H1 (cell line): ENCODE results near the gene CYTIP. TPM values are rescaled to one million over a fixed set of nuclear protein-coding genes. Genes with fewer than 3 reads are reported as not detected.

Experiments used
- CTCF ChIA-PET: fragments of 300-600 bp; sonication (Branson Sonifier 250); formaldehyde crosslinking; loops from one replicate; lab custom pipeline; 2021; ENCODE audit not compliant: partially characterized antibody; lab: Charles Lee
- POLR2A ChIA-PET: fragments of 300-600 bp; sonication (Branson Sonifier 250); formaldehyde crosslinking; loops from one replicate; lab custom pipeline; 2021; ENCODE audit warnings: inconsistent platforms; ENCODE audit not compliant: partially characterized antibody; lab: Charles Lee
- DNase-seq, 2 experiments: peaks; one replicate each; pipeline versions ENCODE4 v3.0.0 to v3.0.0-alpha.2; 2010 to 2022; ENCODE audit warnings: low spot score in 2 of 2, low read depth in 1 of 2, mixed read lengths in 1 of 2
- FAIRE-seq: peaks from 2 replicates; lab custom pipeline; 2011; peaks lifted over from hg19 to GRCh38; lab: Jason Lieb, UNC
- H2AFZ ChIP-seq: 2 replicates; pipeline ENCODE4 v1.8.1; 2012; ENCODE audit warnings: low read length, inconsistent platforms
- H2AK5ac ChIP-seq: 2 replicates; pipeline ENCODE4 v1.6.1; 2013; ENCODE audit warnings: low read depth, low read length
- H2BK120ac ChIP-seq: replicated peaks from 2 replicates; pipeline ENCODE3; 2013; ENCODE audit warnings: low read depth, low read length, inconsistent platforms
- H2BK12ac ChIP-seq: 2 replicates; pipeline ENCODE4 v1.6.1; 2013; ENCODE audit warnings: low read depth, low read length
- H2BK15ac ChIP-seq: 2 replicates; pipeline ENCODE4 v1.6.1; 2013; ENCODE audit warnings: low read length
- H2BK20ac ChIP-seq: 2 replicates; pipeline ENCODE4 v1.6.1; 2013; ENCODE audit warnings: low read length
- H2BK5ac ChIP-seq: 2 replicates; pipeline ENCODE4 v1.6.1; 2013; ENCODE audit warnings: low read depth, low read length
- H3K14ac ChIP-seq: 2 replicates; pipeline ENCODE4 v1.6.1; 2013; ENCODE audit warnings: inconsistent platforms; ENCODE audit not compliant: insufficient read length
- H3K18ac ChIP-seq: 2 replicates; pipeline ENCODE4 v1.6.1; 2013; ENCODE audit warnings: low read length; ENCODE audit errors: extremely low read depth
- H3K23ac ChIP-seq: 2 replicates; pipeline ENCODE4 v1.6.1; 2013; ENCODE audit warnings: inconsistent platforms; ENCODE audit not compliant: insufficient read length
- H3K23me2 ChIP-seq: 2 replicates; pipeline ENCODE4 v1.6.1; 2013; ENCODE audit warnings: low read depth, low read length
- H3K27ac ChIP-seq: 2 replicates; pipeline ENCODE4 v1.6.1; 2011; ENCODE audit warnings: low read depth, low read length, inconsistent platforms
- H3K27me3 ChIP-seq, 4 experiments: replicated peaks in 1 of 4; 1 replicate in 1 of 4; 2 replicates in 3 of 4; pipeline versions ENCODE4 v1.6.1 to v1.8.1; 2011 to 2013; ENCODE audit warnings: low read length in 3 of 4, mild to moderate bottlenecking in 3 of 4, inconsistent platforms in 2 of 4, mixed read lengths in 2 of 4, moderate library complexity in 1 of 4; ENCODE audit not compliant: control insufficient read depth in 3 of 4, insufficient read depth in 3 of 4; ENCODE audit errors: extremely low read depth in 1 of 4
- H3K36me3 ChIP-seq, 4 experiments: 2 replicates each; pipeline versions ENCODE4 v1.6.1 to v1.8.1; 2011 to 2013; ENCODE audit warnings: mild to moderate bottlenecking in 4 of 4, low read length in 3 of 4, moderate library complexity in 2 of 4, control low read depth in 1 of 4, inconsistent platforms in 1 of 4; ENCODE audit not compliant: insufficient read depth in 4 of 4, control insufficient read depth in 2 of 4
- H3K4ac ChIP-seq: replicated peaks from 2 replicates; pipeline ENCODE3; 2013; ENCODE audit warnings: low read length, low read depth, mixed read lengths, inconsistent platforms; ENCODE audit not compliant: insufficient read length
- H3K4me1 ChIP-seq, 4 experiments: replicated peaks in 1 of 4; 1 replicate in 1 of 4; 2 replicates in 3 of 4; pipeline versions ENCODE4 v1.6.1 to v1.8.1; 2011 to 2013; ENCODE audit warnings: low read length in 3 of 4, inconsistent platforms in 2 of 4, mixed read lengths in 1 of 4; ENCODE audit not compliant: insufficient read depth in 4 of 4, control insufficient read depth in 3 of 4
- H3K4me2 ChIP-seq, 2 experiments: 2 replicates each; pipeline versions ENCODE4 v1.6.1 to v1.8.1; 2011 to 2013; ENCODE audit warnings: low read depth in 2 of 2, low read length in 2 of 2, control low read depth in 1 of 2, inconsistent platforms in 1 of 2, mild to moderate bottlenecking in 1 of 2; ENCODE audit not compliant: insufficient read depth in 1 of 2
- H3K4me3 ChIP-seq, 4 experiments: fragments of 200-600, 300-600 bp in 1 of 4; sonication (generic), shearing (Covaris generic), sonication (Bioruptor Twin) in 1 of 4; 2 replicates each; pipeline versions ENCODE4 v1.5.1 to v1.8.1; 2011 to 2016; ENCODE audit warnings: low read length in 4 of 4, low read depth in 3 of 4, control low read depth in 2 of 4, inconsistent platforms in 2 of 4, mild to moderate bottlenecking in 2 of 4, mixed read lengths in 1 of 4, moderate library complexity in 1 of 4; ENCODE audit not compliant: insufficient read depth in 2 of 4; ENCODE audit errors: extremely low read depth in 1 of 4
- H3K56ac ChIP-seq: replicated peaks from 2 replicates; pipeline ENCODE3; 2013; ENCODE audit warnings: low read depth, mild to moderate bottlenecking, mixed read lengths, low read length, inconsistent platforms; ENCODE audit not compliant: insufficient read length
- H3K79me1 ChIP-seq: 2 replicates; pipeline ENCODE4 v1.6.1; 2013; ENCODE audit warnings: low read depth, low read length, control low read depth
- H3K79me2 ChIP-seq, 2 experiments: 2 replicates each; pipeline versions ENCODE4 v1.6.1 to v1.8.1; 2012 to 2013; ENCODE audit warnings: low read length in 2 of 2, mild to moderate bottlenecking in 2 of 2, inconsistent platforms in 1 of 2; ENCODE audit not compliant: insufficient read depth in 2 of 2, control insufficient read depth in 1 of 2
- H3K9ac ChIP-seq, 4 experiments: replicated peaks in 1 of 4; 1 replicate in 1 of 4; 2 replicates in 3 of 4; pipeline versions ENCODE4 v1.6.1 to v1.8.1; 2011 to 2013; ENCODE audit warnings: low read depth in 3 of 4, low read length in 3 of 4, control low read depth in 2 of 4, mild to moderate bottlenecking in 2 of 4, moderate library complexity in 2 of 4, inconsistent platforms in 1 of 4; ENCODE audit errors: extremely low read depth in 1 of 4
- H3K9me3 ChIP-seq, 2 experiments: 2 replicates each; pipeline versions ENCODE4 v1.6.1 to v1.8.1; 2012 to 2013; ENCODE audit warnings: mild to moderate bottlenecking in 2 of 2, moderate library complexity in 2 of 2, control low read depth in 1 of 2, inconsistent platforms in 1 of 2, low read depth in 1 of 2, low read length in 1 of 2, mixed read lengths in 1 of 2; ENCODE audit not compliant: insufficient read depth in 2 of 2
- H4K20me1 ChIP-seq, 2 experiments: replicated peaks in 1 of 2; 2 replicates each; pipeline versions ENCODE3 to v1.8.1; 2011 to 2013; ENCODE audit warnings: inconsistent platforms in 2 of 2, low read length in 2 of 2, mild to moderate bottlenecking in 1 of 2; ENCODE audit not compliant: insufficient read depth in 2 of 2, control insufficient read depth in 1 of 2
- H4K5ac ChIP-seq: 2 replicates; pipeline ENCODE4 v1.6.1; 2013; ENCODE audit warnings: low read length, low read depth, mixed read lengths, inconsistent platforms; ENCODE audit not compliant: insufficient read length
- H4K8ac ChIP-seq: 2 replicates; pipeline ENCODE4 v1.8.0; 2013; ENCODE audit warnings: mild to moderate bottlenecking, moderate library complexity, low read length, inconsistent platforms; ENCODE audit not compliant: insufficient read depth; ENCODE audit errors: extremely low read depth
- H4K91ac ChIP-seq: replicated peaks from 2 replicates; pipeline ENCODE3; 2013; ENCODE audit warnings: low read length, mixed read lengths, inconsistent platforms; ENCODE audit not compliant: insufficient read length
- ATF3 ChIP-seq: IDR thresholded peaks from 2 replicates; pipeline ENCODE4 v1.6.1; 2011; ENCODE audit warnings: low read depth, mild to moderate bottlenecking, low read length; ENCODE audit not compliant: insufficient read depth
- BACH1 ChIP-seq: IDR thresholded peaks from 2 replicates; pipeline ENCODE4 v1.6.1; 2012; ENCODE audit warnings: low read length, improper control_type of control experiment
- BRCA1 ChIP-seq: IDR thresholded peaks from 2 replicates; pipeline ENCODE4 v1.6.1; 2012; ENCODE audit warnings: low read depth, low read length, improper control_type of control experiment
- CHD1 ChIP-seq: IDR thresholded peaks from 2 replicates; pipeline ENCODE4 v1.6.1; 2012; ENCODE audit warnings: low read depth, low read length, improper control_type of control experiment
- CREB1 ChIP-seq: IDR thresholded peaks from 2 replicates; pipeline ENCODE4 v1.6.1; 2012; ENCODE audit warnings: inconsistent platforms
- CTBP2 ChIP-seq: IDR thresholded peaks from 2 replicates; pipeline ENCODE4 v1.7.0; 2011; ENCODE audit warnings: borderline replicate concordance, mild to moderate bottlenecking, moderate library complexity, mixed read lengths, low read length; ENCODE audit not compliant: insufficient read depth, insufficient read length
- EZH2 ChIP-seq: fragments of 200-600 bp; sonication (generic); IDR thresholded peaks from 2 replicates; pipeline ENCODE4 v1.7.1; 2012; ENCODE audit warnings: low read depth, mild to moderate bottlenecking, moderate library complexity, low read length, inconsistent platforms; ENCODE audit not compliant: severe bottlenecking
- HDAC2 ChIP-seq, 2 experiments: fragments of 300-600 bp in 1 of 2; sonication (generic) in 1 of 2; IDR thresholded peaks; 2 replicates each; pipeline ENCODE4 v1.6.1; 2011 to 2012; ENCODE audit warnings: low read depth in 2 of 2, low read length in 2 of 2, mild to moderate bottlenecking in 2 of 2, moderate library complexity in 2 of 2, borderline replicate concordance in 1 of 2, inconsistent platforms in 1 of 2
- RXRA ChIP-seq: IDR thresholded peaks from 2 replicates; pipeline ENCODE4 v1.6.1; 2011; ENCODE audit warnings: low read depth, mild to moderate bottlenecking, low read length, moderate library complexity; ENCODE audit not compliant: insufficient read depth
- SIRT6 ChIP-seq: IDR thresholded peaks from one replicate; pipeline ENCODE4 v1.7.1; 2012; ENCODE audit warnings: low read length, inconsistent platforms
- SRF ChIP-seq: IDR thresholded peaks from 2 replicates; pipeline ENCODE4 v1.6.1; 2011; ENCODE audit warnings: mild to moderate bottlenecking, low read depth, low read length, moderate library complexity
- TCF12 ChIP-seq: IDR thresholded peaks from 2 replicates; pipeline ENCODE4 v1.6.1; 2011; ENCODE audit warnings: low read depth, mild to moderate bottlenecking, low read length
- YY1 ChIP-seq: IDR thresholded peaks from 2 replicates; pipeline ENCODE4 v1.6.1; 2011; ENCODE audit warnings: low read depth, mild to moderate bottlenecking, low read length
- ZNF274 ChIP-seq: IDR thresholded peaks from 2 replicates; pipeline ENCODE4 v1.7.0; 2012; ENCODE audit warnings: low read length, borderline replicate concordance; ENCODE audit errors: extremely low read depth
- WGBS, 2 experiments: shearing (Covaris generic) in 1 of 2; methylation state at CpG; one replicate each; pipeline versions ENCODE4 v1.1.6 to v1.1.7; 2013 to 2015; ENCODE audit warnings: low lambda C conversion rate in 2 of 2, mixed read lengths in 2 of 2, inconsistent platforms in 1 of 2, low coverage in 1 of 2, missing lambda C conversion rate in 1 of 2; ENCODE audit not compliant: insufficient replicate concordance in 2 of 2, insufficient coverage in 1 of 2, insufficient read length in 1 of 2; ENCODE audit errors: extremely low coverage in 1 of 2, missing lambda C conversion rate in 1 of 2; 5-methylcytosine and 5-hydroxymethylcytosine counted together
- polyA plus RNA-seq, 7 experiments: library from polyadenylated mRNA; depleted of rRNA in 3 of 7; stranded (reverse) in 5 of 7; unstranded in 2 of 7; fragments of >200 nt in 5 of 7; fragments of 200-250 nt in 2 of 7; gene quantifications; 1 replicate in 5 of 7; 2 replicates in 1 of 7; 4 replicates in 1 of 7; pipeline versions ENCODE4 v1.2.1 to v1.2.3, GENCODE V29; 2011 to 2013; ENCODE audit warnings: missing spikeins in 2 of 7, mixed read lengths in 2 of 7
- total RNA-seq: library from RNA; stranded (reverse); fragmentation: NEBNext Ultra II Directional; extraction: Animal tissue kit (Norgen Biotek cat#: 25700); gene quantifications from 2 replicates; pipeline ENCODE4 v1.2.1, GENCODE V29; 2021

CYTIP gene
- total and polyA plus RNA-seq, 2 of the 8 experiments (the other 6 are each of a cell fraction or from before 2014, with no cell fraction given) = 0.12 TPM; not detected in 1

- Histone ChIP-seq H3K79me1 (no peaks in the 10 kb centered on the region), H2BK5ac (no peak overlapping the region), H3K4ac (no peak overlapping the region), H2BK120ac (no peak overlapping the region), H2BK12ac (no peak overlapping the region), H2AK5ac (no peak overlapping the region), H3K9ac (no peak overlapping the region), H3K56ac (no peak overlapping the region), H2BK20ac (no peak overlapping the region), H3K23me2 (no peaks in the 10 kb centered on the region), H3K9me3 (no peaks in the 10 kb centered on the region), H3K18ac (no peak overlapping the region), H2BK15ac (no peak overlapping the region), H4K5ac (no peak overlapping the region), H3K4me3 (no peak overlapping the region), H3K4me1 (no peaks in the 10 kb centered on the region), H4K91ac (no peak overlapping the region), H4K8ac (no peak overlapping the region), H4K20me1 (no peaks in the 10 kb centered on the region), H3K27me3 (no peaks in the 10 kb centered on the region), H3K79me2 (no peaks in the 10 kb centered on the region), H3K27ac (no peak overlapping the region), H3K23ac (no peak overlapping the region), H3K14ac (no peak overlapping the region), H2AFZ (no peak overlapping the region), H3K36me3 (no peaks in the 10 kb centered on the region), H3K4me2 (no peak overlapping the region)
- FAIRE-seq (no peak), DNase-seq (no peak)
- WGBS, 2 experiments = 88% methylated on average over 5 of the region's 5 CpGs; no CpG with 5 or more reads in 1 of the 2 experiments
- POLR2A ChIA-PET = no interaction called here
- CTCF ChIA-PET = interaction anchor here (0.7 to 2.8 kb wide), 7 partner anchors 10 to 164 kb away, joined by 3 to 8 read pairs (median 3); no protein-coding TSS in a partner anchor
- TF ChIP-seq ATF3 = no peak
- no peak for TF ChIP-seq HDAC2 (IDR thresholded peaks at IDR 0.05; ENCODE audit: borderline replicate concordance in 1 of 2, low read depth in 2 of 2, low read length in 2 of 2)
- TF ChIP-seq YY1 = no peak
- TF ChIP-seq CTBP2 = no peak
- TF ChIP-seq BRCA1 = no peak
- TF ChIP-seq CHD1 = no peak
- TF ChIP-seq TCF12 = no peak
- no peak for TF ChIP-seq RXRA
- TF ChIP-seq EZH2 = no peak
- no peak for TF ChIP-seq ZNF274
- TF ChIP-seq CREB1 = no peak
- TF ChIP-seq BACH1 = no peak
- no peak for TF ChIP-seq SIRT6
- TF ChIP-seq SRF = no peak
Observed at GRCh38 chr2:157466764-157467163, 22.9 kb upstream of the CYTIP start.
